Stomach (tissue), 9 donors: ENCODE results near the gene IL1A. TPM values are rescaled to one million over a fixed set of nuclear protein-coding genes. Genes with fewer than 3 reads are reported as not detected.

Source experiments
- DNase-seq, 2 donors: peaks; one replicate each; pipeline versions ENCODE4 v3.0.0 to v3.0.0-alpha.2; 2013 to 2019
- H3K27ac ChIP-seq, 5 donors: fragments of 200-600 bp in 4 of 5; sonication (generic) in 4 of 5; one replicate each; pipeline ENCODE4 v1.5.1; 2013 to 2019; ENCODE audit warnings: mild to moderate bottlenecking in 1 of 5, moderate library complexity in 1 of 5
- H3K27me3 ChIP-seq, 3 donors: fragments of 200-600 bp; sonication (generic); one replicate each; pipeline ENCODE4 v1.5.1; 2017 to 2019; ENCODE audit warnings: mixed run types in 1 of 3
- H3K36me3 ChIP-seq, 4 donors: fragments of 200-600 bp; sonication (generic); 1 replicate in 3 of 4; 2 replicates in 1 of 4; pipeline ENCODE4 v1.5.1; 2016 to 2019
- H3K4me1 ChIP-seq, 4 donors: fragments of 200-600 bp; sonication (generic); one replicate each; pipeline ENCODE4 v1.5.1; 2016 to 2019
- H3K4me3 ChIP-seq, 4 donors: fragments of 200-600 bp; sonication (generic) in 3 of 4; one replicate each; pipeline ENCODE4 v1.5.1; 2016 to 2019; ENCODE audit warnings: mild to moderate bottlenecking in 1 of 4
- H3K9me3 ChIP-seq, 4 donors: fragments of 200-600 bp; sonication (generic); one replicate each; pipeline ENCODE4 v1.5.1; 2016 to 2019
- CTCF ChIP-seq, 7 experiments: fragments of 450-650 bp in 4 of 7; fragments of 200-600 bp in 3 of 7; sonication (generic) in 3 of 7; IDR thresholded peaks; one replicate each; pipeline ENCODE4 v1.5.1; 2016 to 2019; ENCODE audit warnings: antibody characterized with exemption in 7 of 7, control low read depth in 2 of 7, mild to moderate bottlenecking in 1 of 7
- EP300 ChIP-seq: sonication (generic); formaldehyde crosslinking; IDR thresholded peaks from one replicate; pipeline ENCODE4 v1.6.1; 2017; ENCODE audit warnings: antibody characterized with exemption
- POLR2A ChIP-seq, 4 donors: fragments of 450-650 bp; IDR thresholded peaks; one replicate each; pipeline ENCODE4 v1.6.1; 2016; ENCODE audit warnings: antibody characterized with exemption in 4 of 4, control low read depth in 2 of 4, mild to moderate bottlenecking in 1 of 4, moderate library complexity in 1 of 4
- POLR2AphosphoS5 ChIP-seq, 3 donors: sonication (generic); formaldehyde crosslinking; IDR thresholded peaks; one replicate each; pipeline ENCODE4 v1.6.1; 2016; ENCODE audit warnings: antibody characterized with exemption in 3 of 3
- WGBS, 5 donors: extraction: QIAGEN DNeasy Blood & Tissue Kit in 3 of 5; methylation state at CpG; one replicate each; pipeline versions ENCODE4 v1.1.5 to v1.1.7; 2013 to 2018; 5-methylcytosine and 5-hydroxymethylcytosine counted together
- intact Hi-C: fragments of 100-400 bp; cut with DNase I; formaldehyde crosslinking; loops from one replicate; pipeline ENCODE4 v1.15.1; 2023; ENCODE audit warnings: low total_unique reads
- polyA plus RNA-seq, 3 donors: library from polyadenylated mRNA; stranded (reverse); fragments of 200-250 nt; gene quantifications; one replicate each; pipeline ENCODE4 v1.2.3, GENCODE V29; 2013
- total RNA-seq, 5 donors: library from RNA; depleted of rRNA; stranded (reverse); fragments of >200 nt; gene quantifications; one replicate each; pipeline versions ENCODE4 v1.1.0 to v1.2.3, GENCODE V29; 2014 to 2016
- donor health status: healthy with polysubstance abuse.
- donor health status: Bipolar disorder and iron deficiency.
- donor health status: healthy.

Gene IL1A
- total and polyA plus RNA-seq, 8 donors, result 0.44 to 2.5 TPM; not detected in 6

GRCh38 chr2:112789186-112789585, 4.9 kb upstream of the IL1A start:
- H3K36me3 ChIP-seq, result no peaks in the 10 kb centered on the region
- no peaks in the 10 kb centered on the region for H3K27me3 ChIP-seq
- 68 to 100% (median 90%) methylated on average over 1 of the region's 1 CpG for WGBS, 5 donors
- TF ChIP-seq POLR2AphosphoS5 (IDR thresholded peaks at IDR 0.05) (no peak), POLR2A (IDR thresholded peaks at IDR 0.05) (no peak), CTCF (IDR thresholded peaks at IDR 0.05) (no peak), EP300 (no peak)
- DNase-seq, result no peak
- H3K4me1 ChIP-seq, result peaks cover 0 to 6% (median 0%) of the 10 kb centered on the region in 4 donors
- no peak overlapping the region for H3K27ac ChIP-seq
- H3K9me3 ChIP-seq, result no peaks in the 10 kb centered on the region
- intact Hi-C loops, result no loop called here
- H3K4me3 ChIP-seq, result no peak overlapping the region

- no peaks in the 10 kb centered on the region for H3K27me3 ChIP-seq
- H3K27ac ChIP-seq, result no peak overlapping the region
- 62 to 77% (median 74%) methylated on average over 3 of the region's 3 CpGs for WGBS, 5 donors
- DNase-seq, result no peak
- TF ChIP-seq CTCF (IDR thresholded peaks at IDR 0.05) (no peak), POLR2AphosphoS5 (IDR thresholded peaks at IDR 0.05) (no peak), POLR2A (IDR thresholded peaks at IDR 0.05) (no peak), EP300 (no peak)
- H3K4me3 ChIP-seq, result no peak overlapping the region
- H3K9me3 ChIP-seq, result no peaks in the 10 kb centered on the region
- no peaks in the 10 kb centered on the region for H3K36me3 ChIP-seq
- intact Hi-C loops, result no loop called here
- peaks cover 0 to 4% (median 0%) of the 10 kb centered on the region in 4 donors for H3K4me1 ChIP-seq
These were observed 4.4 kb upstream of the IL1A start for GRCh38 chr2:112788653-112789052.

- no peak overlapping the region for H3K4me3 ChIP-seq
- no peak for TF ChIP-seq POLR2A (IDR thresholded peaks at IDR 0.05)
- no peak for TF ChIP-seq EP300
- TF ChIP-seq POLR2AphosphoS5 (IDR thresholded peaks at IDR 0.05), result no peak
- TF ChIP-seq CTCF (IDR thresholded peaks at IDR 0.05), result no peak
- no peak for DNase-seq
- 85 to 90% (median 87%) methylated on average over 4 of the region's 4 CpGs for WGBS, 5 donors
- no peaks in the 10 kb centered on the region for H3K9me3 ChIP-seq
- H3K27ac ChIP-seq, result no peak overlapping the region
- no peaks in the 10 kb centered on the region for H3K27me3 ChIP-seq
- no peaks in the 10 kb centered on the region for H3K36me3 ChIP-seq
- H3K4me1 ChIP-seq, result peaks cover 0 to 4% (median 0%) of the 10 kb centered on the region in 4 donors
- intact Hi-C loops, result no loop called here
These were observed 3.6 kb upstream of the IL1A start for GRCh38 chr2:112787729-112788393.

- DNase-seq, result no peak
- Histone ChIP-seq H3K4me3 (no peak overlapping the region), H3K9me3 (no peaks in the 10 kb centered on the region), H3K4me1 (peaks cover 0 to 4% (median 0%) of the 10 kb centered on the region in 4 donors), H3K27me3 (no peaks in the 10 kb centered on the region), H3K36me3 (no peaks in the 10 kb centered on the region), H3K27ac (no peak overlapping the region)
- intact Hi-C loops, result no loop called here
- 86 to 95% (median 89%) methylated on average over 3 of the region's 3 CpGs for WGBS, 5 donors
- TF ChIP-seq CTCF (IDR thresholded peaks at IDR 0.05) (no peak), POLR2AphosphoS5 (IDR thresholded peaks at IDR 0.05) (no peak), POLR2A (IDR thresholded peaks at IDR 0.05) (no peak), EP300 (no peak)
These were observed 3.0 kb upstream of the IL1A start for GRCh38 chr2:112787294-112787693.
